ENCODE results near the gene CDH13.

Gene CDH13

GRCh38 chr16:82672676-82673075 lies 45.9 kb downstream of the CDH13 start:
- no peak overlapping the region for H4K8ac ChIP-seq (ENCODE audit: low read length)
- no peaks in the 10 kb centered on the region for H3K36me3 ChIP-seq (ENCODE audit: control insufficient read depth in 1 of 2, insufficient read depth in 2 of 2, low read depth in 1 of 2, low read length in 2 of 2)
- no peak overlapping the region for H3K18ac ChIP-seq (ENCODE audit: low read depth in 1 of 2, low read length in 2 of 2)
- no peak overlapping the region for H2BK12ac ChIP-seq (ENCODE audit: low read length in 2 of 2)
- H2BK5ac ChIP-seq (ENCODE audit: low read depth, low read length, poor library complexity, severe bottlenecking) = no peak overlapping the region
- H4K91ac ChIP-seq (ENCODE audit: low read length) = no peak overlapping the region
- no peak overlapping the region for H3K4ac ChIP-seq (ENCODE audit: low read depth in 1 of 2, low read length in 2 of 2)
- no peak overlapping the region for H2BK15ac ChIP-seq (ENCODE audit: low read depth, poor library complexity, severe bottlenecking)
- peaks cover 25% of the 10 kb centered on the region for H3K79me1 ChIP-seq (replicated peaks; ENCODE audit: low read length, poor library complexity, severe bottlenecking)
- no peak overlapping the region for H2AFZ ChIP-seq (ENCODE audit: low read depth, low read length)
- H3K27ac ChIP-seq (ENCODE audit: low read length, poor library complexity, severe bottlenecking) = no peak overlapping the region
- no peak overlapping the region for H2AK5ac ChIP-seq (ENCODE audit: low read length, severe bottlenecking)
- H3K27me3 ChIP-seq (ENCODE audit: control insufficient read depth in 1 of 2, insufficient read depth in 1 of 2, low read length in 2 of 2) = no peaks in the 10 kb centered on the region
- no peak for DNase-seq
- H3K14ac ChIP-seq (ENCODE audit: low read length in 2 of 2) = no peak overlapping the region
- WGBS = no CpG with 5 or more reads among the region's 3 CpGs
- no peaks in the 10 kb centered on the region for H3K9me3 ChIP-seq (ENCODE audit: control insufficient read depth, low read length)
- no peak overlapping the region for H3K23ac ChIP-seq (ENCODE audit: low read length in 2 of 2)
- H3K4me1 ChIP-seq (ENCODE audit: control insufficient read depth, insufficient read depth, low read depth, low read length) = peaks cover 2% of the 10 kb centered on the region
- no peak overlapping the region for H3K4me3 ChIP-seq (ENCODE audit: insufficient read depth in 1 of 2, low read depth in 1 of 2, low read length in 2 of 2)
- H2BK120ac ChIP-seq (ENCODE audit: low read depth, low read length) = no peak overlapping the region
- H3K4me2 ChIP-seq (ENCODE audit: low read length, poor library complexity, severe bottlenecking) = no peak overlapping the region
- no peak overlapping the region for H3K9ac ChIP-seq (ENCODE audit: low read length)

- Histone ChIP-seq H3K4me2 (ENCODE audit: low read length, poor library complexity, severe bottlenecking) (no peak overlapping the region), H3K27me3 (ENCODE audit: control insufficient read depth in 1 of 2, insufficient read depth in 1 of 2, low read length in 2 of 2) (no peaks in the 10 kb centered on the region), H4K8ac (ENCODE audit: low read length) (no peak overlapping the region), H3K27ac (ENCODE audit: low read length, poor library complexity, severe bottlenecking) (peak overlapping the region; percentile 33), H2BK12ac (ENCODE audit: low read length in 2 of 2) (no peak overlapping the region), H3K36me3 (ENCODE audit: control insufficient read depth in 1 of 2, insufficient read depth in 2 of 2, low read depth in 1 of 2, low read length in 2 of 2) (no peaks in the 10 kb centered on the region), H2BK120ac (ENCODE audit: low read depth, low read length) (no peak overlapping the region), H3K4me1 (ENCODE audit: control insufficient read depth, insufficient read depth, low read depth, low read length) (peaks cover 2% of the 10 kb centered on the region), H2AK5ac (ENCODE audit: low read length, severe bottlenecking) (no peak overlapping the region), H3K14ac (ENCODE audit: low read length in 2 of 2) (no peak overlapping the region), H3K9ac (ENCODE audit: low read length) (no peak overlapping the region), H2AFZ (ENCODE audit: low read depth, low read length) (no peak overlapping the region), H2BK15ac (ENCODE audit: low read depth, poor library complexity, severe bottlenecking) (no peak overlapping the region), H3K4ac (ENCODE audit: low read depth in 1 of 2, low read length in 2 of 2) (no peak overlapping the region), H3K79me1 (replicated peaks; ENCODE audit: low read length, poor library complexity, severe bottlenecking) (peaks cover 18% of the 10 kb centered on the region), H4K91ac (ENCODE audit: low read length) (no peak overlapping the region), H3K4me3 (ENCODE audit: insufficient read depth in 1 of 2, low read depth in 1 of 2, low read length in 2 of 2) (no peak overlapping the region), H3K23ac (ENCODE audit: low read length in 2 of 2) (no peak overlapping the region), H3K18ac (ENCODE audit: low read depth in 1 of 2, low read length in 2 of 2) (no peak overlapping the region), H2BK5ac (ENCODE audit: low read depth, low read length, poor library complexity, severe bottlenecking) (no peak overlapping the region), H3K9me3 (ENCODE audit: control insufficient read depth, low read length) (no peaks in the 10 kb centered on the region)
- 95% methylated on average over 2 of the region's 3 CpGs for WGBS
- no peak for DNase-seq
Measured at GRCh38 chr16:82675300-82675699, 48.5 kb downstream of the CDH13 start.

DNA sequence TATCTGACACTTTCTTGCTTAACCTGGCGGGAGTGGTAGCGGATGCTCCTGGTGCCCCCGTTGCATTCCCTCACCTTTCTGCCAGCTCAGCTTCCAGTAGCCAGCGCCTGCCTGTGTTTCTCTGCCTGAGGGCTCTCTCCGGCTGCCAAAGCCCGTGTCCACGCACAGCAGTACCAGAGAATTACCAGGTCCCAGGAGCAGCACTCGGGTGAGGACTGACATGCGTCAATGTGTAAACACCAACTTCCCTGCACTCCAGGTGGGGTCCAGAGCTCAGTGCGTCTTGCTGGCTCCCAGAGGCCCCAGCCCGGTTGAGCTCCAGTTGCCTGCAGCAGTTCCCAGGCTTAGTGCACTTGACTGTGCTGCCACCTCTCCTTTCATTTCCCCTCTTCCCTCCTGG lies 54.8 kb downstream of the CDH13 start:
- no peak overlapping the region for H3K4me3 ChIP-seq (ENCODE audit: insufficient read depth in 1 of 2, low read depth in 1 of 2, low read length in 2 of 2)
- H2AFZ ChIP-seq (ENCODE audit: low read depth, low read length) = no peak overlapping the region
- H3K9me3 ChIP-seq (ENCODE audit: control insufficient read depth, low read length) = no peaks in the 10 kb centered on the region
- no peak for DNase-seq
- H3K4ac ChIP-seq (ENCODE audit: low read depth in 1 of 2, low read length in 2 of 2) = peak overlapping the region in 1 of 2 experiments; percentile 18
- H2BK15ac ChIP-seq (ENCODE audit: low read depth, poor library complexity, severe bottlenecking) = no peak overlapping the region
- H4K8ac ChIP-seq (ENCODE audit: low read length) = no peak overlapping the region
- no peak overlapping the region for H3K27ac ChIP-seq (ENCODE audit: low read length, poor library complexity, severe bottlenecking)
- no peak overlapping the region for H3K14ac ChIP-seq (ENCODE audit: low read length in 2 of 2)
- no peak overlapping the region for H3K23ac ChIP-seq (ENCODE audit: low read length in 2 of 2)
- H2AK5ac ChIP-seq (ENCODE audit: low read length, severe bottlenecking) = no peak overlapping the region
- peaks cover 26% of the 10 kb centered on the region for H3K79me1 ChIP-seq (replicated peaks; ENCODE audit: low read length, poor library complexity, severe bottlenecking)
- peak overlapping the region; percentile 0 for H4K91ac ChIP-seq (ENCODE audit: low read length)
- H3K18ac ChIP-seq (ENCODE audit: low read depth in 1 of 2, low read length in 2 of 2) = no peak overlapping the region
- no peaks in the 10 kb centered on the region for H3K27me3 ChIP-seq (ENCODE audit: control insufficient read depth in 1 of 2, insufficient read depth in 1 of 2, low read length in 2 of 2)
- H2BK12ac ChIP-seq (ENCODE audit: low read length in 2 of 2) = no peak overlapping the region
- H2BK120ac ChIP-seq (ENCODE audit: low read depth, low read length) = no peak overlapping the region
- H3K4me2 ChIP-seq (ENCODE audit: low read length, poor library complexity, severe bottlenecking) = no peak overlapping the region
- no peak overlapping the region for H2BK5ac ChIP-seq (ENCODE audit: low read depth, low read length, poor library complexity, severe bottlenecking)
- H3K9ac ChIP-seq (ENCODE audit: low read length) = no peak overlapping the region
- WGBS = 91% methylated on average over 11 of the region's 11 CpGs
- peaks cover 11% of the 10 kb centered on the region for H3K4me1 ChIP-seq (ENCODE audit: control insufficient read depth, insufficient read depth, low read depth, low read length)
- peaks cover 0 to 3% of the 10 kb centered on the region in 2 experiments for H3K36me3 ChIP-seq (ENCODE audit: control insufficient read depth in 1 of 2, insufficient read depth in 2 of 2, low read depth in 1 of 2, low read length in 2 of 2)

DNA sequence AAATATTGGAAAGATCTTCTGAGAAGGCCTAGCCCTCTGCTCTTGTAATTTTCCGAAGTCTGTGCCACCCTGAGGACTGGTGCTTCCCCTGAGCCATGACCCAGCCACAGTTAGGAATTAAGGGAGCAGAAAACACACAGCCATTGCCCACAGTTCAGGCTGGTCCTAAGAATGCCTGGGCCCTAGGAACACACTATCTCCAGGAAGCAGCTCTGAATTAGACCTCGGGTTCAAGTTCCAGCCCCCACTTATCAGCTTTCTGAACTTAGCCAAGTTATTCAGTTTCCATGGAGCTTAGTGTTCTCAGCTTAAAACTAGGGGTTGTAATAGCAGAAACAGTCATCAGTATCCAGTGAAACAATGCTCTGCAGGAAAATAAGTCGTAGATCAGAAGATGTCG lies 56.0 kb downstream of the CDH13 start:
- no peak overlapping the region for H4K8ac ChIP-seq (ENCODE audit: low read length)
- H3K23ac ChIP-seq (ENCODE audit: low read length in 2 of 2) = no peak overlapping the region
- H3K4me2 ChIP-seq (ENCODE audit: low read length, poor library complexity, severe bottlenecking) = no peak overlapping the region
- no peak overlapping the region for H2BK12ac ChIP-seq (ENCODE audit: low read length in 2 of 2)
- no peaks in the 10 kb centered on the region for H3K27me3 ChIP-seq (ENCODE audit: control insufficient read depth in 1 of 2, insufficient read depth in 1 of 2, low read length in 2 of 2)
- H3K27ac ChIP-seq (ENCODE audit: low read length, poor library complexity, severe bottlenecking) = no peak overlapping the region
- no peak overlapping the region for H2BK5ac ChIP-seq (ENCODE audit: low read depth, low read length, poor library complexity, severe bottlenecking)
- no peaks in the 10 kb centered on the region for H3K9me3 ChIP-seq (ENCODE audit: control insufficient read depth, low read length)
- peaks cover 27% of the 10 kb centered on the region for H3K79me1 ChIP-seq (replicated peaks; ENCODE audit: low read length, poor library complexity, severe bottlenecking)
- no peak overlapping the region for H3K4me3 ChIP-seq (ENCODE audit: insufficient read depth in 1 of 2, low read depth in 1 of 2, low read length in 2 of 2)
- no peak overlapping the region for H3K9ac ChIP-seq (ENCODE audit: low read length)
- H3K36me3 ChIP-seq (ENCODE audit: control insufficient read depth in 1 of 2, insufficient read depth in 2 of 2, low read depth in 1 of 2, low read length in 2 of 2) = peaks cover 0 to 3% of the 10 kb centered on the region in 2 experiments
- H3K18ac ChIP-seq (ENCODE audit: low read depth in 1 of 2, low read length in 2 of 2) = no peak overlapping the region
- DNase-seq = no peak
- H2BK120ac ChIP-seq (ENCODE audit: low read depth, low read length) = no peak overlapping the region
- no peak overlapping the region for H3K4ac ChIP-seq (ENCODE audit: low read depth in 1 of 2, low read length in 2 of 2)
- no peak overlapping the region for H3K14ac ChIP-seq (ENCODE audit: low read length in 2 of 2)
- H2AFZ ChIP-seq (ENCODE audit: low read depth, low read length) = no peak overlapping the region
- H3K4me1 ChIP-seq (ENCODE audit: control insufficient read depth, insufficient read depth, low read depth, low read length) = peaks cover 11% of the 10 kb centered on the region
- WGBS = 98% methylated on average over 4 of the region's 4 CpGs
- no peak overlapping the region for H4K91ac ChIP-seq (ENCODE audit: low read length)
- H2BK15ac ChIP-seq (ENCODE audit: low read depth, poor library complexity, severe bottlenecking) = no peak overlapping the region
- peak overlapping the region; percentile 23 for H2AK5ac ChIP-seq (ENCODE audit: low read length, severe bottlenecking)
